Heart right ventricle (tissue), 16 donors: ENCODE results near the gene MORC2. TPM values are rescaled to one million over a fixed set of nuclear protein-coding genes. Genes with fewer than 3 reads are reported as not detected.

Experiments used
- ATAC-seq, 8 donors: fragments of 200-7000 bp; cut with Tn5 transposase; one replicate each; pipeline ENCODE4 v1.9.1; 2020; ENCODE audit warnings: mild to moderate bottlenecking in 8 of 8, moderate library complexity in 8 of 8, moderate number of reproducible peaks in 1 of 8
- DNase-seq, 2 donors: peaks; one replicate each; pipeline ENCODE4 v3.0.0-alpha.2; 2020
- H3K27ac ChIP-seq, 10 donors: fragments of 200-600 bp; sonication (generic) in 2 of 10; one replicate each; pipeline versions ENCODE4 v1.5.0 to v1.8.0; 2020 to 2022; ENCODE audit warnings: mild to moderate bottlenecking in 3 of 10
- H3K27me3 ChIP-seq, 7 donors: fragments of 200-600 bp; one replicate each; pipeline ENCODE4 v1.8.0; 2021 to 2022; ENCODE audit warnings: mild to moderate bottlenecking in 2 of 7
- H3K36me3 ChIP-seq, 9 donors: fragments of 200-600 bp; sonication (generic) in 1 of 9; one replicate each; pipeline versions ENCODE4 v1.5.0 to v1.8.0; 2020 to 2022; ENCODE audit warnings: mild to moderate bottlenecking in 2 of 9
- H3K4me1 ChIP-seq, 9 donors: fragments of 200-600 bp; sonication (generic) in 1 of 9; one replicate each; pipeline versions ENCODE4 v1.5.0 to v1.8.0; 2020 to 2022; ENCODE audit warnings: mild to moderate bottlenecking in 4 of 9
- H3K4me3 ChIP-seq, 10 donors: fragments of 200-600 bp; sonication (generic) in 2 of 10; one replicate each; pipeline versions ENCODE4 v1.5.0 to v1.8.0; 2020 to 2022; ENCODE audit warnings: mild to moderate bottlenecking in 7 of 10, moderate library complexity in 2 of 10
- H3K9me3 ChIP-seq, 11 donors: fragments of 200-600 bp in 10 of 11; sonication (generic) in 2 of 11; one replicate each; pipeline versions ENCODE4 v1.5.0 to v1.8.0; 2013 to 2022; ENCODE audit warnings: mild to moderate bottlenecking in 2 of 11, control low read depth in 1 of 11, moderate library complexity in 1 of 11
- WGBS, 2 donors: extraction: QIAGEN DNeasy Blood & Tissue Kit; methylation state at CpG; one replicate each; pipeline ENCODE4 v1.1.7; 2013; ENCODE audit warnings: inconsistent platforms in 1 of 2; 5-methylcytosine and 5-hydroxymethylcytosine counted together
- intact Hi-C, 10 donors: fragments of 100-400 bp; cut with DNase I; formaldehyde crosslinking; loops; one replicate each; pipeline versions ENCODE4 v1.11.1 to v1.14.2; 2022
- polyA plus RNA-seq, 2 donors: library from polyadenylated mRNA; stranded (reverse); fragments of 200-250 nt; gene quantifications; one replicate each; pipeline ENCODE4 v1.2.3, GENCODE V29; 2013
- total RNA-seq, 10 donors: library from RNA; stranded (reverse); fragmentation: NEBNext Ultra II Directional in 3 of 10; extraction: Animal tissue kit (Norgen Biotek cat#: 25700) in 3 of 10; gene quantifications; one replicate each; pipeline versions ENCODE4 v1.2.1 to v1.2.4, GENCODE V29; 2021 to 2023
- TF ChIP-seq, protein P1 (sequence below), 9 donors: fragments of 200-600 bp; sonication (generic) in 2 of 9; IDR thresholded peaks; one replicate each; pipeline versions ENCODE4 v1.5.0 to v1.8.0; 2021 to 2022; ENCODE audit warnings: antibody characterized with exemption in 9 of 9, mild to moderate bottlenecking in 5 of 9, moderate library complexity in 1 of 9
- donor health status: Arrhythmogenic right ventricular cardiomyopathy.
- donor health status: ischemic (EF 13 %, LVEDD 7.1; RV severe dilation, severe dysfunction).
- donor health status: healthy with polysubstance abuse.
- donor health status: DM: no; HTN: yes; CAD: no.
- donor health status: DM: no; HTN: no; CAD: no.
- donor health status: ischemic (EF 25% LVEDD 6.9; RV normal size, moderate dysfunction).
- donor health status: ischemic (EF 25% LVEDD 5.7; RV mildly dilated, moderate dysfunction).
- donor health status: healthy.
- donor health status: DM: yes; HTN: yes; CAD: no.
- donor health status: Ischemic cardiomyopathy.
- donor health status: ischemic (EF 35%, LVEDD 5.7; RV mildly dilated, moderate dysfunction).
- donor health status: nonischemic (EF 11% LVEDD 7.7; RV severe dilation, severe dysfunction).
- donor health status: DM: yes; HTN: yes; CAD: no.
- donor health status: PGD.
- donor health status: ischemic (EF 29% LVEDD 5.4; RV normal size, mild dysfunction).
- donor health status: nonischemic (EF 23%, LVEDD 6.1; RV moderate dilation, normal function).

Gene MORC2
- total and polyA plus RNA-seq, 12 donors, result 14.1 to 27.8 (median 20.5) TPM

DNA sequence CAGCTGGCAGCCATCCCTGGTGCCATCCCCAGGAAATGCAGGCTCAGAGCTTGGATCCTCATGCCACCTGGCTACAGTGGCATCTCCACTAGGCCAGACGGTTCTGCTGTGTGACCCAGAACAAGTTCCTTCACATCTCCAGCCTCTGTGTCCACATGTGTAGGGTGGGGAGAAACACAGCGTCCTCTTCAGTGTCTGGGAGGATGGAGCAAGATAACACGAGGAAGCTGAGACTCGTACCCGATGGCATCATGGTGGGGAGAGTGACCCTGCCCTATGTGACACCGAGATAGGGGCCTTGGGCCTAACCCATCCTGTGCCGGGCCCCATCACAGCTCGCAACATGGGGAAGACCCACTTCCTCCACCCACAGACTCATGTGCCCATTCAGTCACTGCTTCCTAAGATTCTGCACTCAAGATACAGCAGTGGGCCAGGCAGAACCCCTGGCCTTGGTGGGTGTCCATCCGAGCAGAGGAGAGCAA is 78.5 kb downstream of the MORC2 start:
- WGBS, 2 donors, result 87 to 92% methylated on average over 9 of the region's 9 CpGs
- Histone ChIP-seq H3K9me3 (no peaks in the 10 kb centered on the region), H3K36me3 (peaks cover 0 to 48% (median 0%) of the 10 kb centered on the region in 9 donors), H3K27me3 (no peaks in the 10 kb centered on the region), H3K4me1 (no peaks in the 10 kb centered on the region), H3K4me3 (no peak overlapping the region), H3K27ac (no peak overlapping the region)
- TF ChIP-seq, protein P1, sequence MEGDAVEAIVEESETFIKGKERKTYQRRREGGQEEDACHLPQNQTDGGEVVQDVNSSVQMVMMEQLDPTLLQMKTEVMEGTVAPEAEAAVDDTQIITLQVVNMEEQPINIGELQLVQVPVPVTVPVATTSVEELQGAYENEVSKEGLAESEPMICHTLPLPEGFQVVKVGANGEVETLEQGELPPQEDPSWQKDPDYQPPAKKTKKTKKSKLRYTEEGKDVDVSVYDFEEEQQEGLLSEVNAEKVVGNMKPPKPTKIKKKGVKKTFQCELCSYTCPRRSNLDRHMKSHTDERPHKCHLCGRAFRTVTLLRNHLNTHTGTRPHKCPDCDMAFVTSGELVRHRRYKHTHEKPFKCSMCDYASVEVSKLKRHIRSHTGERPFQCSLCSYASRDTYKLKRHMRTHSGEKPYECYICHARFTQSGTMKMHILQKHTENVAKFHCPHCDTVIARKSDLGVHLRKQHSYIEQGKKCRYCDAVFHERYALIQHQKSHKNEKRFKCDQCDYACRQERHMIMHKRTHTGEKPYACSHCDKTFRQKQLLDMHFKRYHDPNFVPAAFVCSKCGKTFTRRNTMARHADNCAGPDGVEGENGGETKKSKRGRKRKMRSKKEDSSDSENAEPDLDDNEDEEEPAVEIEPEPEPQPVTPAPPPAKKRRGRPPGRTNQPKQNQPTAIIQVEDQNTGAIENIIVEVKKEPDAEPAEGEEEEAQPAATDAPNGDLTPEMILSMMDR (IDR thresholded peaks at IDR 0.05), result no peak
- intact Hi-C loops, result loop anchor here in 3 of 10 donors (5.0 to 10.0 kb wide), 3 partner anchors 115 to 128 kb away; no protein-coding TSS in a partner anchor
- no peak for DNase-seq
- ATAC-seq, result no peak

- Histone ChIP-seq H3K4me3 (no peak overlapping the region), H3K9me3 (no peaks in the 10 kb centered on the region), H3K27ac (no peak overlapping the region), H3K27me3 (no peaks in the 10 kb centered on the region), H3K4me1 (no peaks in the 10 kb centered on the region), H3K36me3 (peaks cover 0 to 48% (median 0%) of the 10 kb centered on the region in 9 donors)
- DNase-seq (no peak), ATAC-seq (no peak)
- 91 to 92% methylated on average over 17 of the region's 17 CpGs for WGBS, 2 donors
- TF ChIP-seq, protein P1 (IDR thresholded peaks at IDR 0.05), result no peak
- intact Hi-C loops, result loop anchor here in 1 of 10 donors (10.0 kb wide), 1 partner anchor 125 kb away; no protein-coding TSS in a partner anchor
Measured at GRCh38 chr22:30889268-30889995, 79.1 kb downstream of the MORC2 start.

DNA sequence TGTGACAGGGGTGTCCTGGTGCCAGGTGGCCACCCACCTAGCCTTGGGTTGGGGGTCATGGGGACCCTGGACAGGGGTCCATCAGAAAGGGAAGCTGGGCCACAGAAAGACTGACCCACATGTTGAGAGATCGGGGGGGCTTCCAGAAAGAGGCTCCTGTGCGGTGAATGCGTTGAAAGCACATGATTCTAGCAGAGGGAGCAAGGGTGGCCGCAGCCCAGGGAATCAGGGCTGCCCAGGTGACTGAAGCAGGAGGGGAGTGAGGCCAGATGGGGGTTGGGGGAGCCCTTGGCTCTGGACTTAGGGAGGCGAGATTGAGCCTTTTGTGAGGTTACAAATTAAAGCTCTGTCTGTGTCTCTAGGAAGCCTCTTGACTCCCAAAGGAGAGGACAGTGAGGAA is 80.7 kb downstream of the MORC2 start:
- Histone ChIP-seq H3K4me1 (peaks cover 0 to 5% (median 0%) of the 10 kb centered on the region in 9 donors), H3K36me3 (peaks cover 0 to 33% (median 0%) of the 10 kb centered on the region in 9 donors), H3K27me3 (no peaks in the 10 kb centered on the region), H3K9me3 (no peaks in the 10 kb centered on the region), H3K4me3 (no peak overlapping the region), H3K27ac (no peak overlapping the region)
- WGBS, 2 donors, result 88 to 97% methylated on average over 5 of the region's 5 CpGs
- ATAC-seq (no peak), DNase-seq (no peak)
- intact Hi-C loops, result loop anchor here in 1 of 10 donors (10.0 kb wide), 1 partner anchor 123 kb away; no protein-coding TSS in a partner anchor
- TF ChIP-seq, protein P1 (IDR thresholded peaks at IDR 0.05), result no peak

- no peak overlapping the region for H3K4me3 ChIP-seq
- WGBS, 2 donors, result 94 to 95% methylated on average over 11 of the region's 11 CpGs
- H3K27me3 ChIP-seq, result no peaks in the 10 kb centered on the region
- TF ChIP-seq, protein P1 (IDR thresholded peaks at IDR 0.05), result no peak
- intact Hi-C loops, result loop anchor here in 1 of 10 donors (10.0 kb wide), 1 partner anchor 123 kb away; no protein-coding TSS in a partner anchor
- DNase-seq, result no peak
- H3K9me3 ChIP-seq, result no peaks in the 10 kb centered on the region
- peaks cover 0 to 29% (median 0%) of the 10 kb centered on the region in 9 donors for H3K36me3 ChIP-seq
- no peak overlapping the region for H3K27ac ChIP-seq
- H3K4me1 ChIP-seq, result peaks cover 0 to 6% (median under 1%) of the 10 kb centered on the region in 9 donors
- no peak for ATAC-seq
Measured at GRCh38 chr22:30887453-30887852, 81.1 kb downstream of the MORC2 start.
